ENCODE measurements around the gene NEDD9. TPM values are rescaled to one million over a fixed set of nuclear protein-coding genes. Genes with fewer than 3 reads are reported as not detected.

NEDD9 gene
- total RNA-seq, 4 donors from 2014 or later, result 34.6 to 82.7 (median 72.3) TPM

DNA sequence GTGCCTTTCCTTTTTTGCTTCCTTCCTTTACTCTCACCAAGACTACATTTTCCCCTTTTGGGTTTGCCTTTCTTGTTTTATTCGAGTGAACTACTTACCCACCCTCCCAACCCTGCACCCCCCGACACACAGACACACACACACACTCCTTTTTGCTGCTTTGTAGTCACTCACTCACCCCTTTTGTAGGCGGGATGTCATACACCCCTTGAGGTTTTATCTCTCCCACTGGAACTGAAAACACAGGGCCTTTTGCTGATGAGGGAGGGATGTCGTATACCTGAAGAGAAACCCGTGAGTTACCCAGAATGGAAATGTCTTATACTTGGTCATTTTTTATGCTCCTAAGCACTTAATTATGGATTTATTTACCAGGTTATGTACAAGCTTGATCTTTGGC lies 40.3 kb downstream of the NEDD9 start:
- Histone ChIP-seq H3K9me3 (no peaks in the 10 kb centered on the region), H3K27me3 (no peaks in the 10 kb centered on the region), H3K27ac (no peak overlapping the region), H3K36me3 (peaks cover 0 to 46% (median 11%) of the 10 kb centered on the region in 4 donors), H3K4me1 (peaks cover 0 to 22% (median 12%) of the 10 kb centered on the region in 4 donors), H3K4me3 (no peak overlapping the region)
- TF ChIP-seq EP300 (IDR thresholded peaks at IDR 0.05; ENCODE audit: low read depth), result no peak
- whole genome bisulfite sequencing, 2 donors (ENCODE audit: low coverage in 1 of 2), result 68 to 72% methylated on average over 5 of the region's 5 CpGs
- intact Hi-C loops (cut with DNase I; ENCODE audit: low total_unique reads) (no loop called here), in situ Hi-C loops (cut with MboI; ENCODE audit: low pct_ligation_motif_present in 1 of 4, low pct_unique_long_range_greater_than_20kb in 1 of 4, low sequenced_read_pairs in 3 of 4) (no loop called here)
- no peak for DNase-seq

DNA sequence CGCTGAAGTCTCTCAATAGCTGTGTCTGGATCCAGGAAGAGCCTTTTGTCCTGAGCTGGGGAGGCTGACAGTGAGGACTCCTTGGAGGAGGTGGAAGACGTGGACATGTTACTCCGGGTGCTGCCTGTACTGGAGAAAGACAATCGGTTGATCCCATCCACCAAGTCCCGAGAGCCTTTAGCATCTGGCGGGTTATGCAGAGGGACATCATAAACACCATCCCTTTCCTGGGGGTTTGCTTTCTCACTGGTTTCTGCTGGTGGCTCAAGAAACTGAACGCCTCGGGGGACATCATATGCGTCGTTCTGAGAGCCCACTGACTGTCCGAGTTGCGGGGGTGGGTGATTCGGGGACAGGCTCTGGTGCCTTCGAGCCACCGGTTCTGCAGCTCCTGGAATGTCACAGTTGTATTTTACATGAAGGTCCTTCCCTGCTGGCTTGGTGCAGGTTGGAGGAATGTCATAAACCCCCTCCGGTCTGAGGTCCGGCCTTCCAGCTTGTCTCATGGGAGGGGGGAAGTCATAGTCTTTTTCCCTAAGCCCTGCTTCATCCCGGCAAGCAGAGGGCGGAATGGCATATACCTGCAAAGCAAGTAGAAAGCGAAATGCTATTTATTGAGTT lies 41.7 kb downstream of the NEDD9 start:
- Histone ChIP-seq H3K4me3 (no peak overlapping the region), H3K27me3 (no peaks in the 10 kb centered on the region), H3K36me3 (peaks cover 0 to 58% (median 16%) of the 10 kb centered on the region in 4 donors), H3K4me1 (peaks cover 0 to 22% (median 12%) of the 10 kb centered on the region in 4 donors), H3K9me3 (no peaks in the 10 kb centered on the region), H3K27ac (no peak overlapping the region)
- intact Hi-C loops (cut with DNase I; ENCODE audit: low total_unique reads) (no loop called here), in situ Hi-C loops (cut with MboI; ENCODE audit: low pct_ligation_motif_present in 1 of 4, low pct_unique_long_range_greater_than_20kb in 1 of 4, low sequenced_read_pairs in 3 of 4) (no loop called here)
- WGBS, 2 donors (ENCODE audit: low coverage in 1 of 2), result 95% methylated on average over 20 of the region's 20 CpGs; no CpG with 5 or more reads in 1 of the 2 donors
- DNase-seq, result no peak
- TF ChIP-seq POLR2AphosphoS5 (IDR thresholded peaks at IDR 0.05) (no peak), EP300 (IDR thresholded peaks at IDR 0.05; ENCODE audit: low read depth) (no peak), POLR2A (IDR thresholded peaks at IDR 0.05) (no peak)
- TF ChIP-seq, protein P1, sequence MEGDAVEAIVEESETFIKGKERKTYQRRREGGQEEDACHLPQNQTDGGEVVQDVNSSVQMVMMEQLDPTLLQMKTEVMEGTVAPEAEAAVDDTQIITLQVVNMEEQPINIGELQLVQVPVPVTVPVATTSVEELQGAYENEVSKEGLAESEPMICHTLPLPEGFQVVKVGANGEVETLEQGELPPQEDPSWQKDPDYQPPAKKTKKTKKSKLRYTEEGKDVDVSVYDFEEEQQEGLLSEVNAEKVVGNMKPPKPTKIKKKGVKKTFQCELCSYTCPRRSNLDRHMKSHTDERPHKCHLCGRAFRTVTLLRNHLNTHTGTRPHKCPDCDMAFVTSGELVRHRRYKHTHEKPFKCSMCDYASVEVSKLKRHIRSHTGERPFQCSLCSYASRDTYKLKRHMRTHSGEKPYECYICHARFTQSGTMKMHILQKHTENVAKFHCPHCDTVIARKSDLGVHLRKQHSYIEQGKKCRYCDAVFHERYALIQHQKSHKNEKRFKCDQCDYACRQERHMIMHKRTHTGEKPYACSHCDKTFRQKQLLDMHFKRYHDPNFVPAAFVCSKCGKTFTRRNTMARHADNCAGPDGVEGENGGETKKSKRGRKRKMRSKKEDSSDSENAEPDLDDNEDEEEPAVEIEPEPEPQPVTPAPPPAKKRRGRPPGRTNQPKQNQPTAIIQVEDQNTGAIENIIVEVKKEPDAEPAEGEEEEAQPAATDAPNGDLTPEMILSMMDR (IDR thresholded peaks at IDR 0.05), result no peak

DNA sequence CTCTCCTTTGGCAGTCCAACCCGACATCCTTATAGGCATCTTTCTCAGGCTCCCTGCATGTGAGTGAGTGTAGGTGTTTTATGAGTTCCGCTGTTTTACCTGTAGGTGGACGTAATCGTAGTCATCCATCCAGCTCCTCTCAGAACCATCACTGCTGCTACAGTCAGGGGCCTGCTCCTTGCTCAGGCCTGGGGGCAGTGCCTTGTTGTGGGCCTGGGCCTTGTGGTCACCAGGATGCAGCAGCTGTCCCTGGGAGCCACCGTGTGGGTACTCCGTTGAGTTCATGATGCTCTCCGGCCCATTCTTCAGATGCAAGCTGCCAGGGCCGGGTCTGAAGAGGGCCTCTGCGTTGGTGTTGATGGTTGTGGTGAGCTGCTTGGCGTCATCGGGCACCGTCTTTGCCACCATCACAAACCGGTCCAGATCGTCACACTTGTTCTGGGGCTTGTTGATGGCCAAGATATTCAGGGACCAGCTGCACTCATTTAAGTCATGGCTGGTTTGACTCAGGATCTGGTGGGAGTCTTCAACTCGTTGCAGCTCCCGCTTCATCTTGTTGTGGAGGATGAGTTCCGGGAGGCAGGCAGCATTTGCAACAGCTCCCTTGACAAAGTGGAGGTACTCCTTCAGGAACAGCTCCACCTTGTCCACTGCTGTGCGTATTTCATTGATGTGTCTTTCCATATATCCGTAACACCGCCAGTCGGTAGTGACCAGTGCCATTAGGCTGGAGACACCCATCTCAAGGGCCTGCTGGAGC lies 42.4 kb downstream of the NEDD9 start:
- WGBS, 2 donors (ENCODE audit: low coverage in 1 of 2), result 97% methylated on average over 21 of the region's 21 CpGs; no CpG with 5 or more reads in 1 of the 2 donors
- DNase-seq, result no peak
- in situ Hi-C loops (cut with MboI; ENCODE audit: low pct_ligation_motif_present in 1 of 4, low pct_unique_long_range_greater_than_20kb in 1 of 4, low sequenced_read_pairs in 3 of 4), result no loop called here
- Histone ChIP-seq H3K9me3 (no peaks in the 10 kb centered on the region), H3K27ac (no peak overlapping the region), H3K4me3 (no peak overlapping the region), H3K27me3 (no peaks in the 10 kb centered on the region), H3K4me1 (peaks cover 0 to 17% (median 11%) of the 10 kb centered on the region in 4 donors), H3K36me3 (peaks cover 0 to 65% (median 19%) of the 10 kb centered on the region in 4 donors)
- intact Hi-C loops (cut with DNase I; ENCODE audit: low total_unique reads), result no loop called here
- TF ChIP-seq POLR2AphosphoS5 (IDR thresholded peaks at IDR 0.05) (no peak), POLR2A (IDR thresholded peaks at IDR 0.05) (no peak), EP300 (IDR thresholded peaks at IDR 0.05; ENCODE audit: low read depth) (no peak)
- TF ChIP-seq, protein P1 (IDR thresholded peaks at IDR 0.05), result no peak

DNA sequence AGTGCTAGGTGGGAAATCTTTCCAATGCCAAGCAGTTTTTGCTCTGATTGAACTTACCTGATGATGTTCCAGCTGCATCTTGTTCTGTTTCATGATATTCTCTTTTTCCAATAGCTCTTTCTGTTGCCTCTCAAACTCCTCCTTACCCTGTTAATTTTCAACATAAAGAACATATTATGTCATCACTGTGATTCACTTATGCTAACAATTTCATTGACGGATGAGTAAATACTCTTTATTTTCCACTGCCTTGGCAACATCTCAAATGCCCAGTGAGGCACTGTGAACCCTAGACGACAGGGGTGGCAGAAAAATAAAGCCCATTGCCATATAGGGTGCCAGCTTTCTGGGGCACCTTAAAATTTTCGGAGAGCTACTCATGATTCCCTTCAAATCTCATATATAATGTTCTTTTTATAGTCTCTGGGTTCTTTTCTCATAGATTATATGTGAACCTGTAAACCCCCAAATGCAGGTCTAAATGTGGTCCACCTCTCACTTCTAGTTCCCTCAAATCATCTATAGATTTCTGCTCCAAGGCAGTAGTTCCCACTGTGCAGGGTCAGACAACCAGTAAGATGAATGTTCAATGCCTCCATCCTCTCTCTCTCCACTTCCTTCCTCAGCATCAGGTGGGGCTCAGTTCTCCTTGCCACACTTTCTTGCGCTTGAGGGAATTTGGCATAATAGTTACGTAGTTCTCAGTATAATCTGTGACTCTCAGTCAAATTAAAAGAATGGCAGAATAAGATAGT lies 44.1 kb downstream of the NEDD9 start:
- H3K27ac ChIP-seq, result peak overlapping the region; percentile 49 to 72 (median 64)
- peaks cover 0 to 16% (median 8%) of the 10 kb centered on the region in 4 donors for H3K4me1 ChIP-seq
- WGBS, 2 donors (ENCODE audit: low coverage in 1 of 2), result 62 to 72% methylated on average over 4 to 5 of the region's 5 CpGs
- H3K27me3 ChIP-seq, result no peaks in the 10 kb centered on the region
- intact Hi-C loops (cut with DNase I; ENCODE audit: low total_unique reads), result no loop called here
- in situ Hi-C loops (cut with MboI; ENCODE audit: low pct_ligation_motif_present in 1 of 4, low pct_unique_long_range_greater_than_20kb in 1 of 4, low sequenced_read_pairs in 3 of 4), result no loop called here
- H3K9me3 ChIP-seq, result no peaks in the 10 kb centered on the region
- no peak for TF ChIP-seq POLR2A (IDR thresholded peaks at IDR 0.05)
- peak in 1 of 3 donors; percentile 22 for TF ChIP-seq POLR2AphosphoS5 (IDR thresholded peaks at IDR 0.05)
- H3K4me3 ChIP-seq, result no peak overlapping the region
- DNase-seq, result no peak
- H3K36me3 ChIP-seq, result peaks cover 0 to 67% (median 25%) of the 10 kb centered on the region in 4 donors
